HFFc6 (cell line): Measurements from ENCODE around the gene TMEM179. TPM values are rescaled to one million over a fixed set of nuclear protein-coding genes. Genes with fewer than 3 reads are reported as not detected.

Experiments used
- DNase-seq: peaks from one replicate; pipeline ENCODE4 v3.0.0-alpha.2; 2018
- H3K27ac Mint-ChIP-seq: 2 replicates; pipeline ENCODE4 v1.8.0; 2020; ENCODE audit warnings: mild to moderate bottlenecking, mixed read lengths
- H3K27me3 Mint-ChIP-seq: 2 replicates; pipeline ENCODE4 v1.8.0; 2021; ENCODE audit warnings: mild to moderate bottlenecking, moderate library complexity, mixed read lengths; ENCODE audit not compliant: insufficient read depth
- H3K36me3 Mint-ChIP-seq: 2 replicates; pipeline ENCODE4 v1.8.0; 2021; ENCODE audit warnings: low read depth, mixed read lengths
- H3K4me1 Mint-ChIP-seq: 2 replicates; pipeline ENCODE4 v1.8.0; 2020; ENCODE audit warnings: low read depth, mixed read lengths
- H3K4me3 Mint-ChIP-seq: 2 replicates; pipeline ENCODE4 v1.8.0; 2020; ENCODE audit warnings: mild to moderate bottlenecking, moderate library complexity, mixed read lengths
- H3K9me3 Mint-ChIP-seq: 2 replicates; pipeline ENCODE4 v1.8.0; 2020; ENCODE audit warnings: mild to moderate bottlenecking, mixed read lengths
- CTCF ChIP-seq: fragments of 200-600 bp; sonication (generic); IDR thresholded peaks from 2 replicates; pipeline ENCODE4 v1.5.0; 2021; ENCODE audit warnings: antibody characterized with exemption, mild to moderate bottlenecking
- total RNA-seq, 6 experiments: library from RNA; stranded (reverse); fragmentation: NEBNext Ultra II Directional; extraction: Animal tissue kit (Norgen Biotek cat#: 25700); gene quantifications; 2 replicates in 1 of 6; 3 replicates in 5 of 6; pipeline ENCODE4 v1.2.3, GENCODE V29; 2021

TMEM179 gene
- total RNA-seq, 6 experiments from 2014 or later, result not detected

GRCh38 chr14:104564744-104565679, 39.6 kb downstream of the TMEM179 start:
- H3K36me3 Mint-ChIP-seq, result no peaks in the 10 kb centered on the region
- DNase-seq, result no peak
- H3K4me1 Mint-ChIP-seq, result no peaks in the 10 kb centered on the region
- no peak overlapping the region for H3K4me3 Mint-ChIP-seq
- peaks cover 12% of the 10 kb centered on the region for H3K27me3 Mint-ChIP-seq
- TF ChIP-seq CTCF, result no peak
- H3K9me3 Mint-ChIP-seq, result no peaks in the 10 kb centered on the region
- H3K27ac Mint-ChIP-seq, result no peak overlapping the region

DNA sequence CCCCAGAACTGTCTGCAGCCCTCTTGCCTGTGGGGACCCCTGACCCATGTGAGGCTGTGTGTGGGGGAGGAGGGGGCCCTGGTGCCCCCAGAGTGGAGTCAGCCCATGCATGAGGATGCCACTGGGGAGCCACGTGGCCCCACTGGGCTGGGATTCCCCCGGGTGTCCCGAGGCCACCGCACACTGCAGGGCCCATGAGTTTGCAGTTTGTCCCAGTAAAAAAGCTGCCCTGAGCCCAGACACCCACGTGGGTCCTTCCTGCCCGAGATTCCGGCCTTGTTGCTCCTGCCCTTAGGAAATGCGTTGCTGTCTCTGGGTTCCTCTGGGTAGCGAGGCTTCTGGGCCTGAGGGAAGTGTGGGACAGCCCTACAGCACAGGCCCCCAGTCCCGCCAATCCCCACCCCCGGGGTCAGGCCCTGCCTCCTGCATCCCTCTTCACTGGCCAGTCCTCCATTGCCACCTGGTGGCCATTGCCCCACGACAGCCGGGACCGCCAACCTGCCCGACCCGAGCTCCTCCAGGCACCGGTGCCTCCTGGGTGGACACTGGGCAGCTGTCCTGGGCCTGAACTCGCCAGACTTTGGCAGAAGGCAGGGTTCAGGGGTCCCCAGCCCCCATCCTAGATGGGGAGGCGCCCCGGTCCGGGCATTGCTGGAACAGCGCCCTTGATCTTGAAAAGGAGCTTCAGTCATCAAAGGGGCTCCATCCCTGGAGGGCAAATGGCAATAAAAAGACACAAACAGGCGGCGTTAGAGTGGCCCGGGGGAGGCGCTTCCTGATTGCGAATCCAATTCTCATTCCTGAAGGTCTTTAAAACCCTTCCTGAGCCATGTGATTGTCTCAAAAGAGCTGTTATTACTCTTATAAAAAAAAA, 40.6 kb downstream of the TMEM179 start:
- H3K4me1 Mint-ChIP-seq, result no peaks in the 10 kb centered on the region
- peaks cover 19% of the 10 kb centered on the region for H3K27me3 Mint-ChIP-seq
- peak; percentile 26 for DNase-seq
- no peaks in the 10 kb centered on the region for H3K9me3 Mint-ChIP-seq
- no peak overlapping the region for H3K27ac Mint-ChIP-seq
- no peak overlapping the region for H3K4me3 Mint-ChIP-seq
- H3K36me3 Mint-ChIP-seq, result no peaks in the 10 kb centered on the region
- peak; percentile 88 for TF ChIP-seq CTCF

GRCh38 chr14:104563191-104563741, 41.3 kb downstream of the TMEM179 start:
- Mint-ChIP-seq H3K4me1 (no peaks in the 10 kb centered on the region), H3K36me3 (no peaks in the 10 kb centered on the region), H3K27ac (no peak overlapping the region), H3K27me3 (peaks cover 19% of the 10 kb centered on the region), H3K4me3 (no peak overlapping the region), H3K9me3 (no peaks in the 10 kb centered on the region)
- no peak for TF ChIP-seq CTCF
- no peak for DNase-seq

- Mint-ChIP-seq H3K27ac (no peak overlapping the region), H3K36me3 (no peaks in the 10 kb centered on the region), H3K4me1 (no peaks in the 10 kb centered on the region), H3K27me3 (peaks cover 22% of the 10 kb centered on the region), H3K9me3 (no peaks in the 10 kb centered on the region), H3K4me3 (no peak overlapping the region)
- DNase-seq, result no peak
- TF ChIP-seq CTCF, result no peak
Measured at GRCh38 chr14:104562606-104563005, 42.0 kb downstream of the TMEM179 start.

- H3K27ac Mint-ChIP-seq, result no peak overlapping the region
- H3K9me3 Mint-ChIP-seq, result no peaks in the 10 kb centered on the region
- no peak for DNase-seq
- no peak for TF ChIP-seq CTCF
- H3K4me3 Mint-ChIP-seq, result no peak overlapping the region
- no peaks in the 10 kb centered on the region for H3K36me3 Mint-ChIP-seq
- H3K4me1 Mint-ChIP-seq, result no peaks in the 10 kb centered on the region
- peaks cover 27% of the 10 kb centered on the region for H3K27me3 Mint-ChIP-seq
Measured at GRCh38 chr14:104561632-104562495, 42.7 kb downstream of the TMEM179 start.
